ENCODE data around the gene NT5C2. TPM values are rescaled to one million over a fixed set of nuclear protein-coding genes. Genes with fewer than 3 reads are reported as not detected.
"Not testable (repeated sequence)": the region's sequence is repeated elsewhere in the genome, so short reads cannot be mapped to it uniquely, and the experiment has no call there.

NT5C2 gene
- total RNA-seq, 4 donors from 2014 or later: 36.0 to 53.6 (median 40.8) TPM

- H3K4me3 ChIP-seq (ENCODE audit: low read depth, poor library complexity, severe bottlenecking): no peak overlapping the region
- 44 to 48% methylated on average over 14 of the region's 14 CpGs for WGBS, 2 donors
- TF ChIP-seq CTCF (IDR thresholded peaks at IDR 0.05): no peak
- intact Hi-C loops (cut with DNase I; ENCODE audit: low total_unique reads): no loop called here
- DNase-seq (ENCODE audit: low spot score in 2 of 2): peak in 1 of 2 donors; percentile 19
Measured at GRCh38 chr10:103193820-103194529, 903 bp upstream of the NT5C2 start.

GRCh38 chr10:103192451-103193106 is 493 bp downstream of the NT5C2 start:
- intact Hi-C loops (cut with DNase I; ENCODE audit: low total_unique reads): no loop called here
- peak; percentile 76 to 95 for DNase-seq (ENCODE audit: low spot score in 2 of 2)
- WGBS, 2 donors: 0% methylated on average over 45 to 51 of the region's 62 CpGs
- H3K4me3 ChIP-seq (ENCODE audit: low read depth, poor library complexity, severe bottlenecking): peak overlapping the region; percentile 93
- no peak for TF ChIP-seq POLR2A (IDR thresholded peaks at IDR 0.05)
- TF ChIP-seq CTCF (IDR thresholded peaks at IDR 0.05): no peak

- WGBS, 2 donors: 1 to 2% methylated on average over 14 of the region's 14 CpGs
- TF ChIP-seq POLR2A (IDR thresholded peaks at IDR 0.05) (no peak), CTCF (IDR thresholded peaks at IDR 0.05) (no peak)
- no peak for DNase-seq (ENCODE audit: low spot score in 2 of 2)
- intact Hi-C loops (cut with DNase I; ENCODE audit: low total_unique reads): no loop called here
- peak overlapping the region; percentile 93 for H3K4me3 ChIP-seq (ENCODE audit: low read depth, poor library complexity, severe bottlenecking)
Measured at GRCh38 chr10:103192089-103192450, 1.0 kb downstream of the NT5C2 start.

- intact Hi-C loops (cut with DNase I; ENCODE audit: low total_unique reads); DNase-seq (ENCODE audit: low spot score in 2 of 2); H3K4me3 ChIP-seq (ENCODE audit: low read depth, poor library complexity, severe bottlenecking): not testable (repeated sequence)
- WGBS, 2 donors: 75 to 84% methylated on average over 7 of the region's 7 CpGs
Measured at GRCh38 chr10:103191198-103191597, 1.9 kb downstream of the NT5C2 start.

GRCh38 chr10:103188853-103189252 is 4.2 kb downstream of the NT5C2 start:
- intact Hi-C loops (cut with DNase I; ENCODE audit: low total_unique reads): no loop called here
- no peak for DNase-seq (ENCODE audit: low spot score in 2 of 2)
- TF ChIP-seq POLR2A (IDR thresholded peaks at IDR 0.05): no peak
- TF ChIP-seq CTCF (IDR thresholded peaks at IDR 0.05): no peak
- no peak overlapping the region for H3K4me3 ChIP-seq (ENCODE audit: low read depth, poor library complexity, severe bottlenecking)
- 45 to 51% methylated on average over 6 of the region's 6 CpGs for WGBS, 2 donors

GRCh38 chr10:103186128-103186527 is 6.9 kb downstream of the NT5C2 start:
- H3K4me3 ChIP-seq (ENCODE audit: low read depth, poor library complexity, severe bottlenecking): no peak overlapping the region
- WGBS, 2 donors: 74 to 85% methylated on average over 6 of the region's 6 CpGs
- TF ChIP-seq POLR2A (IDR thresholded peaks at IDR 0.05): no peak
- no peak for TF ChIP-seq CTCF (IDR thresholded peaks at IDR 0.05)
- intact Hi-C loops (cut with DNase I; ENCODE audit: low total_unique reads): no loop called here
- no peak for DNase-seq (ENCODE audit: low spot score in 2 of 2)

Measured in lower leg skin (tissue), 4 donors.